Kidney (tissue), 14 donors: ENCODE data around the gene WDR83. TPM values are rescaled to one million over a fixed set of nuclear protein-coding genes. Genes with fewer than 3 reads are reported as not detected.

Experiments used
- DNase-seq, 5 donors: peaks; one replicate each; pipeline ENCODE4 v3.0.0-alpha.2; 2013 to 2020
- FAIRE-seq: peaks from 2 replicates; lab custom pipeline; 2012; peaks lifted over from hg19 to GRCh38; lab: Jason Lieb, UNC
- H3K27ac ChIP-seq, 2 donors: one replicate each; pipeline ENCODE4 v1.7.0; 2013; ENCODE audit warnings: low read depth in 2 of 2, low read length in 2 of 2, inconsistent platforms in 1 of 2
- H3K27me3 ChIP-seq: one replicate; pipeline ENCODE4 v1.7.1; 2013; ENCODE audit warnings: low read length, inconsistent platforms; ENCODE audit not compliant: control insufficient read depth, insufficient read depth
- H3K36me3 ChIP-seq, 3 donors: one replicate each; pipeline versions ENCODE4 v1.7.0 to v1.7.1; 2013; ENCODE audit warnings: low read length in 3 of 3, control low read depth in 1 of 3, inconsistent platforms in 1 of 3; ENCODE audit not compliant: insufficient read depth in 3 of 3, control insufficient read depth in 2 of 3
- H3K4me1 ChIP-seq, 3 donors: one replicate each; pipeline versions ENCODE4 v1.7.0 to v1.7.1; 2013; ENCODE audit warnings: low read length in 3 of 3, inconsistent platforms in 1 of 3, low read depth in 1 of 3; ENCODE audit not compliant: control insufficient read depth in 2 of 3, insufficient read depth in 2 of 3
- H3K4me3 ChIP-seq, 3 donors: one replicate each; pipeline versions ENCODE4 v1.7.0 to v1.8.1; 2013; ENCODE audit warnings: low read length in 3 of 3, control low read depth in 1 of 3, inconsistent platforms in 1 of 3
- H3K9ac ChIP-seq, 3 donors: one replicate each; pipeline versions ENCODE4 v1.7.0 to v1.7.1; 2013; ENCODE audit warnings: low read length in 3 of 3, control low read depth in 1 of 3, inconsistent platforms in 1 of 3
- H3K9me3 ChIP-seq, 3 donors: one replicate each; pipeline versions ENCODE4 v1.7.0 to v1.7.1; 2013; ENCODE audit warnings: low read length in 3 of 3, control low read depth in 1 of 3, inconsistent platforms in 1 of 3; ENCODE audit not compliant: control insufficient read depth in 2 of 3, insufficient read depth in 1 of 3
- CTCF ChIP-seq: IDR thresholded peaks from 3 replicates; pipeline ENCODE4 v1.5.1; 2012; ENCODE audit warnings: mild to moderate bottlenecking, moderate library complexity, borderline replicate concordance; ENCODE audit not compliant: insufficient read depth; ENCODE audit errors: extremely low read depth
- intact Hi-C: fragments of 100-400 bp; cut with DNase I; formaldehyde crosslinking; loops from one replicate; pipeline ENCODE4 v1.11.1; 2022
- polyA plus RNA-seq: library from polyadenylated mRNA; stranded (reverse); fragments of 350-450 nt; fragmentation: Illumina TruSeq; extraction: RNeasy Lipid Tissue Mini Kit (QIAGEN cat#74804); gene quantifications from one replicate; pipeline ENCODE4 v1.2.3, GENCODE V29; 2014; ENCODE audit warnings: low read depth, low replicate concordance; ENCODE audit not compliant: insufficient read depth
- total RNA-seq: library from RNA; stranded (reverse); fragmentation: NEBNext Ultra II Directional; extraction: Animal tissue kit (Norgen Biotek cat#: 25700); gene quantifications from one replicate; pipeline ENCODE4 v1.2.1, GENCODE V29; 2021
- donor health status: control.
- donor health status: control.
- donor health status: control.
- donor health status: control.
- donor health status: control.
- donor health status: DM: yes; HTN: yes; CAD: no.
- donor health status: Normal renal cell carcinoma (clear cell type).

WDR83 gene
- total and polyA plus RNA-seq, 2 donors from 2014 or later = 10.5 to 21.2 TPM

DNA sequence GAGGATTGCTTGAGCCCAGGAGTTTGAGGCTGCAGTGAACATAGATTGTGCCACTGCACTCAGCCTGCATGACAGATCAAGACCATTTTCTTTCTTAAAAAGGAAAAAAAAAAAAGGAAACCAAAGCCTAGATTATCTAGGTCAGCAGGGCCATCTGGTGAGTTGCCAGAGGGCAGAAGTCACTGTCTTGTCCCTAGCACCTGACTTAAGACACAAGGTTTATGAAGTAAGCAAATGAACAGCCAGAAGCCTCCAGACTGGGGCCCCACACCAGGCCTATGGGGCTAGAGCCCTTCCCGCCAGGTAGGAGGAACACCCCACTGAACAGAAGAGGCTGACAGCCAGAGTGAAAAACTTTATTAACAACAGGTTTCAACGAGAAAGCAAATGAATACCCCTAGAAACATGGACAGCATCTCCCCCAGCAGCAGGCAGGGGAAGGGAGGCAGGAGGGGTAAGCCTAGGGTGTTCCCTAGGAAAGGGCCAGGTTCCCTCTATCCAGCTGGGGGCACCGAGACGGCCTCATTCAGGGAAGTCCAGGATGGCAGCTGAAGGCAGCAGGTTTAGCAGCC is 1.2 kb downstream of the WDR83 start:
- peaks cover 0 to 29% (median 18%) of the 10 kb centered on the region in 3 donors for H3K4me1 ChIP-seq
- TF ChIP-seq CTCF = no peak
- peak overlapping the region in 2 of 3 donors; percentile 77 to 84 for H3K4me3 ChIP-seq
- H3K27me3 ChIP-seq = no peaks in the 10 kb centered on the region
- H3K9me3 ChIP-seq = no peaks in the 10 kb centered on the region
- no peak overlapping the region for H3K27ac ChIP-seq
- intact Hi-C loops = no loop called here
- DNase-seq (no peak), FAIRE-seq (no peak)
- peaks cover 0 to 7% (median 5%) of the 10 kb centered on the region in 3 donors for H3K36me3 ChIP-seq
- H3K9ac ChIP-seq = peak overlapping the region in 1 of 3 donors; percentile 85

GRCh38 chr19:12668346-12668745 is 1.7 kb downstream of the WDR83 start:
- Histone ChIP-seq H3K36me3 (peaks cover 0 to 7% (median 2%) of the 10 kb centered on the region in 3 donors), H3K4me3 (peak overlapping the region; percentile 77 to 93 (median 84)), H3K9ac (peak overlapping the region in 2 of 3 donors; percentile 85 to 90), H3K9me3 (no peaks in the 10 kb centered on the region), H3K27ac (peak overlapping the region in 1 of 2 donors; percentile 97), H3K27me3 (no peaks in the 10 kb centered on the region), H3K4me1 (peaks cover 0 to 29% (median 18%) of the 10 kb centered on the region in 3 donors)
- DNase-seq (no peak), FAIRE-seq (no peak)
- intact Hi-C loops = no loop called here
- TF ChIP-seq CTCF = no peak

- Histone ChIP-seq H3K4me3 (peak overlapping the region; percentile 77 to 93 (median 84)), H3K27me3 (no peaks in the 10 kb centered on the region), H3K9me3 (no peaks in the 10 kb centered on the region), H3K9ac (peak overlapping the region; percentile 85 to 91 (median 90)), H3K36me3 (peaks cover 0 to 6% (median 2%) of the 10 kb centered on the region in 3 donors), H3K4me1 (peaks cover 0 to 29% (median 18%) of the 10 kb centered on the region in 3 donors), H3K27ac (peak overlapping the region; percentile 97 to 99)
- no peak for TF ChIP-seq CTCF
- intact Hi-C loops = no loop called here
- peak in 3 of 5 donors; percentile 54 to 87 (median 76) for DNase-seq
- FAIRE-seq = no peak
These were observed 2.3 kb downstream of the WDR83 start for GRCh38 chr19:12668932-12669269.
